ENCODE results near the gene PKIG.

GRCh38 chr20:44659931-44660330, 77.6 kb downstream of the PKIG start:
- TF ChIP-seq CTCF (IDR thresholded peaks at IDR 0.05 in 4 of 5, conservative IDR thresholded peaks at IDR 0.05 in 1 of 5) (no peak), POLR2A (IDR thresholded peaks at IDR 0.05) (no peak)

Measured in gastrocnemius medialis (tissue), 4 donors.